KOPT-K1 (cell line): ENCODE data around the gene SAMD1.

ENCODE experiments used
- H3K27ac ChIP-seq: fragments of 200-600 bp; sonication (generic); 2 replicates; pipeline ENCODE4 v1.5.1; 2016; ENCODE audit warnings: antibody characterized with exemption, mild to moderate bottlenecking, low read depth, low read length; ENCODE audit not compliant: poor library complexity, severe bottlenecking
- H3K36me3 ChIP-seq: fragments of 200-600 bp; sonication (generic); 2 replicates; pipeline ENCODE4 v1.5.1; 2017; ENCODE audit warnings: antibody characterized with exemption, mild to moderate bottlenecking, low read length, moderate library complexity; ENCODE audit not compliant: insufficient read depth
- H3K9me3 ChIP-seq: fragments of 200-600 bp; sonication (generic); 2 replicates; pipeline ENCODE4 v1.5.1; 2017; ENCODE audit warnings: antibody characterized with exemption, low read length, mild to moderate bottlenecking; ENCODE audit not compliant: insufficient read depth, poor library complexity, severe bottlenecking

SAMD1 gene

GRCh38 chr19:14086098-14086497 is 4.5 kb downstream of the SAMD1 start:
- Histone ChIP-seq H3K27ac (no peak overlapping the region), H3K9me3 (no peaks in the 10 kb centered on the region), H3K36me3 (peaks cover 16% of the 10 kb centered on the region)

DNA sequence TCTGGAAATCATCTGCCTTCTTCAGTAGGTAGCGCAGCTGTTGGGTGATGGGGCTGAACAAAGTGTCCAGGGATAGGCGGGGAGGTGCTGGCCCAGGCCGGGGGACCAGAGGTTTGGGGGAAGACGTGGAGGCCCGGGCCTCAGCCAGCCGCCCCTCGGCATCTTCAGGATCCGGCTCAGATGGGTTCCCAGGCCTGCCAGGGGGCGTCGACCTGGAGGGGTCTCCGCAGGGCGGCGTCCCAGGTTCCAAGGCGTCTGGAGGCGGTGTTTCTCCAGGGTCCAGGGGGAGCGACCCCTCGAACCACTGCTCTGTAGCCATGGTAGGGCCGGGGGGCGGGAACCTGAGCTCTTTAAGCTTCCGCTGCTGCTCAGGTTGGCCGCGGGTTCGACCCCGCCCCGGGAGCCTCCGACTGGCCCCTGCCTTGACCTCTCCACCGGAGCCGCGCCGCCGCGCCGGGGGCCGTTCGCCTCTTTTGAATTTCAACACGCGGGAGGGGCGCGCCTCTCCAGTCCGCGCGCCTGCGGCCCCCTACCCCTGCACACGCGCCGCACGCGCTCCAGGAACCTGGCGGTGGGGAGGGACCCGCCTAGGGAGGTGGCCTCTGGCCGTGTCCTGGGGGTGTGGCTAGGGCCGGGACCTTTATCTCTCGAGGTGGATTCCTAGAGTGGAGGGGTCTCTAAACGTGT is 5.1 kb downstream of the SAMD1 start, which contains the start of gene C19orf67:
TSS of gene C19orf67 (minus strand) at position 475 of the 687 bp plus-strand sequence. CDS start at position 319, 156 bp downstream.
- H3K36me3 ChIP-seq, result peaks cover 16% of the 10 kb centered on the region
- H3K27ac ChIP-seq, result no peak within 1 kb of the TSS
- no peaks in the 10 kb centered on the region for H3K9me3 ChIP-seq

GRCh38 chr19:14082675-14082960 is 7.9 kb downstream of the SAMD1 start:
- H3K9me3 ChIP-seq, result no peaks in the 10 kb centered on the region
- no peak overlapping the region for H3K27ac ChIP-seq
- 0 out of 2 replicates have a peak, but pooled peaks cover under 1% of the 10 kb centered on the region for H3K36me3 ChIP-seq

- Histone ChIP-seq H3K36me3 (no peaks in the 10 kb centered on the region), H3K27ac (peak overlapping the region; percentile 48), H3K9me3 (no peaks in the 10 kb centered on the region)
Observed at GRCh38 chr19:14081797-14082674, 8.5 kb downstream of the SAMD1 start.

DNA sequence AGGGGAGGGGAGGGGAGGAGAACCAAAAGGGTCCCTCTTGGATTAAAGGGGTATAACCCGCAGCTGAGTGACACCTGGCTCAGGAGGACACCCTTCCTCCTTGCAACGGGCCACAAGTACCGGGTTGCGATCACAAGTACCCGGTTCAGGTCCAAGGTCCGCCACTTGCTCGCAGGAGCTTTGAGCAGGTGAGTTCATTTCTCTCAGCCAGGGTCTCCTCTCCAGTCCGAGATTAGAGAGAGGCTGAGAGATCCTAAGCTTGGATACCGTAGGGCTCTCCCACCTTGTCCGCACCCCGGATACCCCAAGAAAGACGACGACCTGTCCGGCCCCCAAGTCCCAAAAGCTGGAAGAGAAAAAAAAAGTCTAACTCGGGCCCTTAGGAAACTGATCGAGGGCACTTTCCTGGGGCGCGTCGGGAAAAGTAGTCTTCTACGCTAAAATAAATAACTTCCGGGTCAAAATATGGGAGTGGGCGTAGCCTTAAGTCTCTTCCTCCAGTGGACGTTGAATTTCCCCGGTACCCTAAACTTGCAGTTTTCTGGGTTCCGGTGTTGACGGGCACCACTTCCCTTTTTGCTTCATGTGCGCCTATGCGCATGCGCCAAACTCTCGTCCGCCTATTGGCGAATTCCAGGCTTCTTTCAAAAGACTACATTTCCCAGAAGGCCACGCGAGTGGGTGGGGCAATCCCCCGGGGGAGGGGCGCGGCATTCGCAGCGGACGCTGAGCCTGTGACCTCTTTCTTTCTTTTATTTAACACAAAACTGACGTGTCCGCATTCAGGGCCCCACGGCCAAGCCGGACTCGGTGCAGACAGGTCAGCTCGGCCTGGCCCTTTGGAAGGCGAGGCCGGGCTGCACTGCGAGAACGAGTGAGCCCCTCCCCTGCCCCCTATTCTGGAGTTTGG is 9.4 kb downstream of the SAMD1 start:
- no peaks in the 10 kb centered on the region for H3K9me3 ChIP-seq
- no peaks in the 10 kb centered on the region for H3K36me3 ChIP-seq
- peak overlapping the region; percentile 67 for H3K27ac ChIP-seq

- H3K27ac ChIP-seq, result no peak overlapping the region
- H3K36me3 ChIP-seq, result no peaks in the 10 kb centered on the region
- no peaks in the 10 kb centered on the region for H3K9me3 ChIP-seq
Observed at GRCh38 chr19:14078411-14078810, 12.1 kb downstream of the SAMD1 start.

GRCh38 chr19:14073925-14074838 is 16.4 kb downstream of the SAMD1 start:
- H3K9me3 ChIP-seq, result no peaks in the 10 kb centered on the region
- no peaks in the 10 kb centered on the region for H3K36me3 ChIP-seq
- peak overlapping the region; percentile 20 for H3K27ac ChIP-seq

- Histone ChIP-seq H3K36me3 (no peaks in the 10 kb centered on the region), H3K9me3 (no peaks in the 10 kb centered on the region), H3K27ac (peak overlapping the region; percentile 20)
Observed at GRCh38 chr19:14073261-14073924, 17.2 kb downstream of the SAMD1 start.

DNA sequence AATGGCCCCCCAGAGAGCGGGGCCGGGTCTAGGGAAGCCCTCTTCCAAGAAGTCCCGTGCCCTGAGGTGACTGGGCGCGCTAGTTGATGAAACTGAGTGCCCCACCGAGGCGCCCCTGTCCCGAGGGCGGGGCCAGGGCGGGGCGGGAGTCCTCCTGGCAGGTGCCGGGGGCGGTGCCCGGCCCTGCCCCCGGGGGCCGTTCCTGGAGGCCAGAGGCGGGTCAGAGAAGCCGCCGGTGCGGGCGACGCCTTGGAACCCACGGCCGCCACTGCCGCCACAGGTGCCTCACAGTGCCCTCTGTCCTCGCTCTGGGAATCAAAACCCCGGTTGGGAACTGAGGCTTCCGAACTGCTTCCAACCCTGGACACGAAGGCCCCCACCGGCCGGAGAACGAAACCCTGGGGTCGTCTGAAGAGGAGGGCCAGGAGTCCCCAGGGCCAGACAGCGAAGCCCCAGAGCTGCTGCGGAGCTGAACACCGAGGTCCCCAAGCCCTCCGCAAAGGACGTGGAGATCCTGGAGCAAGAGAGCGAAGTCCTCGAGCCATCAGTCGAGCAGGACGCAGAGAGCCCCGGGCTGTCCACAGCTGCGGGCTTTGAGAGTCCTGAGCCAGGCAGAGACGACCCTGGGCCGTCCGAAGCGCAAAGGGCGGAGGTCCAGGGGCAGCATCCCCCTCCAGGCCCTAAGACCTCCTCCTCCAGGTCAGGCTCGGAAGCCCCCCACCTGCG is 17.9 kb downstream of the SAMD1 start, which contains the start of gene MISP3:
TSS of gene MISP3 (plus strand) at position 252 of the 726 bp plus-strand sequence. CDS start 524 bp downstream, outside the sequence.
- Histone ChIP-seq H3K36me3 (no peaks in the 10 kb centered on the region), H3K9me3 (no peaks in the 10 kb centered on the region), H3K27ac (peak within 1 kb of the TSS; percentile 20)

DNA sequence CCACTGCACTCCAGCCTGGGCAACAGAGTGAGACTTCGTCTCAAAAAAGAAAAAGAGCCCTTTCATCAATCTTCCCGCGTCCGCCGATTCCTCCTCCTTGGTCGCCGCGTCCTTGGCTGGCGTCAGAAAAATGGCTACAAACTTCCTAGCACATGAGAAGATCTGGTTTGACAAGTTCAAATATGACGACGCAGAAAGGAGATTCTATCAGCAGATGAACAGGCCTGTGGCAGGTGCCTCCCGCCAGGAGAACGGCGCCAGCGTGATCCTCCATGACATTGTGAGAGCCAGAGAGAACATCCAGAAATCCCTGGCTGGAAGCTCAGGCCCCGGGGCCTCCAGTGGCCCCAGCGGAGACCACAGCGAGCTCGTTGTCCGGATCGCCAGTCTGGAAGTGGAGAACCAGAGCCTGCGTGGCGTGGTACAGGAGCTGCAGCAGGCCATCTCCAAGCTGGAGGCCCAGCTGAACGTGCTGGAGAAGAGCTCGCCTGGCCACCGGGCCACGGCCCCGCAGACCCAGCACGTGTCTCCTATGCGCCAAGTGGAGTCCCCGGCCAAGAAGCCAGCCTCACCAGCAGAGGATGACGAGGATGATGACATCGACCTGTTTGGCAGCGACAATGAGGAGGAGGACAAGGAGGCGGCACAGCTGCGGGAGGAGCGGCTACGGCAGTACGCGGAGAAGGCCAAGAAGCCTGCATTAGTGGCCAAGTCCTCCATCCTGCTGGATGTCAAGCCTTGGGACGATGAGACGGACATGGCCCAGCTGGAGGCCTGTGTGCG is 20.1 kb downstream of the SAMD1 start:
- Histone ChIP-seq H3K36me3 (no peaks in the 10 kb centered on the region), H3K9me3 (no peaks in the 10 kb centered on the region), H3K27ac (no peak overlapping the region)

DNA sequence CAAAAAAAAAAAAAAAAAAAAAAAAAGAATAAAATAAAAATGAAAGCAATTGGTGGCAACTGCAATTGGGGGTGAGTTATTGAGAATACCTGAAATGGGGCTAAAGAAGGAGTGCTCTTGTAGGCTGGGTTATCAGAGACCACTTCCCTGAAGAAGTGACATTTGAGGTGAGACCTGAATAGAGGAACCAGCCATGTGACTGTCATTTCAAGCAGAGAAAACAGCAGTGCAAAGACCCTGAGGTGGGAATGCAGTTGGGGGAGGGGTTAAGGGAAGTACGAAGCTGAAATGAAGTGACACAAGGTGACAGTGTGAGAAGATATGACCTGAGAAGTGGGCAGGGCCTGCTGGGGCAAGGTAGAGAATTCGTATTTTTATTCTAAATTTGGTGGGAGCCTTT is 24.4 kb downstream of the SAMD1 start:
- H3K36me3 ChIP-seq, result no peaks in the 10 kb centered on the region
- no peaks in the 10 kb centered on the region for H3K9me3 ChIP-seq
- H3K27ac ChIP-seq, result no peak overlapping the region

DNA sequence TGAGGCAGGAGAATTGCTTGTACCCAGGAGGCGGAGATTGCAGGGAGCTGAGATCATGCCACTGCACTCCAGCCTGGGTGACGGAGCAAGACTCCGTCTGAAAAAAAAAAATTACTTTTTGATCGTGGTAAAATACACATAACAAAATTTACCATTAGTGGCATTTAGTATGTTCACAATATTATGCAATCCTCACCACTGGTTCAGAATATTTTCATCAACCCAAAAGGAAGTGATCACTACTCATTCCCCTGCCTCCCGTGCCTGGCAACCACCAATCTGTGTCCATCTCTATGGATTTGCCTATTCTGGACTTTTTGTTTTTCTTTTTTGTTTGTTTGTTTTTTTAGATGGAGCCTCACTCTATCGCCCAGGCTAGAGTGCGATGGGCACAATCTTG is 27.4 kb downstream of the SAMD1 start:
- no peaks in the 10 kb centered on the region for H3K36me3 ChIP-seq
- no peak overlapping the region for H3K27ac ChIP-seq
- no peaks in the 10 kb centered on the region for H3K9me3 ChIP-seq

DNA sequence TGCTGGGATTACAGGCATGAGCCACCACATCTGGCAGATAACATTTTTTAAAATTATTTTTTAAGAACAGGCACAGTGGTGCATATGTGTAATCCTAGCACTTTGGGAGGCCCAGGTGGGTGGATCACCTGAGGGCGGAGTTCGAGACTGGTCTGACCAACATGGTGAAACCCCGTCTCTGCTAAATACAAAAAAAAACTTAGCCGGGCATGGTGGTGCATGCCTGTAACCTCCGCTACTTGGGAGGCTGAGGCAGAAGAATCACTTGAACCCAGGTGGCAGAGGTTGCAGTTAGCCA is 28.0 kb downstream of the SAMD1 start:
- Histone ChIP-seq H3K36me3 (no peaks in the 10 kb centered on the region), H3K9me3 (no peaks in the 10 kb centered on the region), H3K27ac (no peak overlapping the region)
